ENCODE measurements around the gene PRKG1.
"Not testable (repeated sequence)": the region's sequence is repeated elsewhere in the genome, so short reads cannot be mapped to it uniquely, and the experiment has no call there.

The PRKG1 gene

DNA sequence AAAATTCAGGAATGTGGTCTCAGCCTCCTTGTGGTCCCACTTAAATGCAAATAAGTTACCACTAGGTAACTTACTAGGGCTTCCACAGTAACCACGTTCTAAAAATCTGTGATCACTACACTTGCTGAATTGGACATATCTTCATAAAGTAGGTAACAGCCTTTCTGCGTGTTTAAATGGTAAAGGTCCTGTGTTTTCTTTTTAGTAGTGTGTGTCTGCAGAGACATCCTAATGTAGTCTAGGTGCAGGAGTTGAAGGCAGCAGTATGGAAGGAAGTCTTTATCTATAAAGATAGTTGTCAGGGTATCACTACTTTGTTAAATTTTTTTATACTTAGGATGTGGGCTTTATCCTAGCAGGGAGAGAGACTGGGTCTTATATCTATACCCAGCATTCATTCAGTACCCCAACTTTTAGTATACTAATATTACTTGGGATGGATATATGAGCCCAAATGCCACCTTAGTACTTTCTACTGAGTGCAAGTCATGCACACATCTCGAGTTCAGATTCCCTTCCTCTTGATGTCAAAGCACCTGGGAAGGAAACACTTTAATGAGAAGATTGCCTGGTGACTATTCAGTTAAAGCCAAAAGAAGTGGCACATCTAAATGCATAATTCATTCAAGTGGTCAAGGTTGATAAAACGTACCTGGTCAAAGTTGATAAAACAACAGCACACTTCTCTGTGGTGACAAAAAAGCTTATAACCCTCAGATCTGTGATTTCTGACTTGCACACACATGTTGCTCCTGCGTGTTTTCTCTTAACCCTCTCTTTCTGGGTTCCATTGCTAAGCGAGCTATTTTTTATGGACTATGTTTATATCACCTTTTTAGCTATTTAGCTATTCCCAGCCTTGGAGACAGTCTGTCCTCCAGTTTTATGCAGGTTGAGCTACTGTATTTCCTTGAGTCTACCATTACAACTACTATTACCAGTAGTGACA, 958.7 kb downstream of the PRKG1 start:
- DNase-seq (ENCODE audit: low spot score) = no peak
- no peak for TF ChIP-seq CTCF (IDR thresholded peaks at IDR 0.05; ENCODE audit: extremely low read depth, insufficient read depth, missing control alignments)
- in situ Hi-C loops (cut with MboI; ENCODE audit: low pct_unique_long_range_greater_than_20kb, low sequenced_read_pairs, unreplicated experiment) = no loop called here

- DNase-seq (ENCODE audit: low spot score); in situ Hi-C loops (cut with MboI; ENCODE audit: low pct_unique_long_range_greater_than_20kb, low sequenced_read_pairs, unreplicated experiment): not testable (repeated sequence)
These were observed 964.9 kb downstream of the PRKG1 start for GRCh38 chr10:52039002-52039793.

- in situ Hi-C loops (cut with MboI; ENCODE audit: low pct_unique_long_range_greater_than_20kb, low sequenced_read_pairs, unreplicated experiment) = no loop called here
- no peak for TF ChIP-seq CTCF (IDR thresholded peaks at IDR 0.05; ENCODE audit: extremely low read depth, insufficient read depth, missing control alignments)
- DNase-seq (ENCODE audit: low spot score) = no peak
These were observed 966.2 kb downstream of the PRKG1 start for GRCh38 chr10:52040486-52040885.

DNA sequence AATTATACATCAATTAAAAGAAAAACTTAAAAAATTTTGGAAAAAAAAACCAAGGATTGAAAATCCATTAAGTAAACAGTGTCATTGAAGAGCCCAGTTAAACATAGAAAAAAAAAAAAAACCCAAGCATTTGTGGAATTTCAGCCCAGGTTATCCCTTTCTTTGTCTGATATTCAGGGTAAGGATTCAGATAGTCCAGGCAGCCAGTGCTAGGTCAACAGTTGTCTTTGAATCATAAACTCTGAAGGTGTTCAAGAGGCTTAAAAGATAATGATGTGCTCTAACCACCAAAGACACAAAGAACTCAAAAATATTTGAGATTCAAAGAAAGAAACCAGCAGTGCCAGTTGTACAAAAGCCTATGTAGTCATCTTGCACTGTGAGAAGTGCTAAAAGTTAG, 969.5 kb downstream of the PRKG1 start:
- DNase-seq (ENCODE audit: low spot score) = no peak
- no peak for TF ChIP-seq CTCF (IDR thresholded peaks at IDR 0.05; ENCODE audit: extremely low read depth, insufficient read depth, missing control alignments)
- in situ Hi-C loops (cut with MboI; ENCODE audit: low pct_unique_long_range_greater_than_20kb, low sequenced_read_pairs, unreplicated experiment) = no loop called here

DNA sequence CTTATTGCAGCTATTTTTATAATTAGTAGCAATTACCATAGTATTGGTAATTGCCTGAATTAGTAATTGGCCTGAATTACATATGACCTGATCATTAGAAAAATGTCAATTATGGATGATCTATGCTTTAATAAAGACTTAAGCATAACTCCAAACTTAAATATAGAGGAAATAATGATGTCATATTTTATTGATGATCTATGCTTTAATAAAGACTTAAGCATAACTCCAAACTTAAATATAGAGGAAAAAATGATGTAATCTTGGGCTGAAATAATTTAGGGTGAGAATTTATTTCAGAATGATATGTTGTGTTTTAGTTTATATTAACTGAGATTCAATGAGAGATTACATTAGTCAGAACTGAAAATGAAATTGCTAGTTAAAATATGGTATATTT, 973.8 kb downstream of the PRKG1 start:
- no peak for DNase-seq (ENCODE audit: low spot score)
- in situ Hi-C loops (cut with MboI; ENCODE audit: low pct_unique_long_range_greater_than_20kb, low sequenced_read_pairs, unreplicated experiment) = no loop called here
- TF ChIP-seq CTCF (IDR thresholded peaks at IDR 0.05; ENCODE audit: extremely low read depth, insufficient read depth, missing control alignments) = no peak

DNA sequence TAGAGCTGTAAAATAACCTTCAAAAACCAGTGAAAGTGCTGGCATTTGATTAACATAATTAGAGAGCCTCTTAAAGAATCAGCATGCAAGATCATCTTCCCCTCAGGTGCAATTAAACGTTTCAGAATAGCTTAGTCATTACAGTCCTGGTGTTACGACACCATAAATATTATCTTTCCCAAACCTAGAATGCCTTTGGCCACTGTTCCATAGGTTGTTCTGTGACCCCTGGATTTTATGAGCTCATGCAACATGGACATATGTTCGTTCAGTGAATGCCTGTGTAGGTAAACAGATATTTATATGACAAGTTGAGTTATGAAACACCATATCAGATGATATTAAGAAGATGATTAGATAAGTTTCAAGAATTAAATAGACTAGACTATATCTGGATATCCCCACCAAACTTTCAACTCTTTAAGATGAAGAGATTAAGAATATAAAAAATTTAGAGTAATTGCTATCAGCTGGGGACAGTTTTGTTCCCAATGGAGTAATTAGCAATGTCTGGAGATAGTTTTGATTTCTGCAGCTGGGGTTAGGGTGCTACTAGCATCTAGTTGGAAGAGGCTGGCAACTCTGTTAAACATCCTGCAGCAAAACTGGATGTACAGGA, 976.3 kb downstream of the PRKG1 start:
- TF ChIP-seq CTCF (IDR thresholded peaks at IDR 0.05; ENCODE audit: extremely low read depth, insufficient read depth, missing control alignments) = no peak
- in situ Hi-C loops (cut with MboI; ENCODE audit: low pct_unique_long_range_greater_than_20kb, low sequenced_read_pairs, unreplicated experiment) = no loop called here
- no peak for DNase-seq (ENCODE audit: low spot score)
